ENCODE measurements around the gene DMD. TPM values are rescaled to one million over a fixed set of nuclear protein-coding genes. Genes with fewer than 3 reads are reported as not detected.
A peak's percentile ranks its signal among the peaks of the same experiment; 100 is the strongest.

DMD gene
- total and polyA plus RNA-seq, 2 of the 13 experiments (the other 11 are each of a cell fraction or from before 2014, with no cell fraction given) = 17.6 to 25.9 TPM

DNA sequence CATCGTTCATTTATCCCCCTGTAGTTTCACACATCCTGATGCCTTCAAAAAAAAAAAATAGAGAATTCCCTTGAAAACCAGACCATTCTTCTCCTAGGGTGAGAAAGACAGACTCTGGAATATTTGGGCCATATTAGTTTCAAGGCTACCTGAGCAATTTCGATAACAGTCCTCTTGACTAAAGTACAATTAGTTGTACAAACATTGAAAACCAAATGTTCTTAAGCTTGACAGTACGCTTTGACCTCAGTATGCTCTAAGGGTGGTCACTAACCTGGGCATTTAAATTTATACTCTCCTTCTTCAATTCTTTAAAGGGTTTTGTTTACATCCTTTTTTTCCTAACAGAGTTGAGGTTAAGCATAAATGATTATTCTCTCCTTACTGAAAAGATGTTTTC is 1774.9 kb downstream of the DMD start (continued):
- TF ChIP-seq, protein P1, sequence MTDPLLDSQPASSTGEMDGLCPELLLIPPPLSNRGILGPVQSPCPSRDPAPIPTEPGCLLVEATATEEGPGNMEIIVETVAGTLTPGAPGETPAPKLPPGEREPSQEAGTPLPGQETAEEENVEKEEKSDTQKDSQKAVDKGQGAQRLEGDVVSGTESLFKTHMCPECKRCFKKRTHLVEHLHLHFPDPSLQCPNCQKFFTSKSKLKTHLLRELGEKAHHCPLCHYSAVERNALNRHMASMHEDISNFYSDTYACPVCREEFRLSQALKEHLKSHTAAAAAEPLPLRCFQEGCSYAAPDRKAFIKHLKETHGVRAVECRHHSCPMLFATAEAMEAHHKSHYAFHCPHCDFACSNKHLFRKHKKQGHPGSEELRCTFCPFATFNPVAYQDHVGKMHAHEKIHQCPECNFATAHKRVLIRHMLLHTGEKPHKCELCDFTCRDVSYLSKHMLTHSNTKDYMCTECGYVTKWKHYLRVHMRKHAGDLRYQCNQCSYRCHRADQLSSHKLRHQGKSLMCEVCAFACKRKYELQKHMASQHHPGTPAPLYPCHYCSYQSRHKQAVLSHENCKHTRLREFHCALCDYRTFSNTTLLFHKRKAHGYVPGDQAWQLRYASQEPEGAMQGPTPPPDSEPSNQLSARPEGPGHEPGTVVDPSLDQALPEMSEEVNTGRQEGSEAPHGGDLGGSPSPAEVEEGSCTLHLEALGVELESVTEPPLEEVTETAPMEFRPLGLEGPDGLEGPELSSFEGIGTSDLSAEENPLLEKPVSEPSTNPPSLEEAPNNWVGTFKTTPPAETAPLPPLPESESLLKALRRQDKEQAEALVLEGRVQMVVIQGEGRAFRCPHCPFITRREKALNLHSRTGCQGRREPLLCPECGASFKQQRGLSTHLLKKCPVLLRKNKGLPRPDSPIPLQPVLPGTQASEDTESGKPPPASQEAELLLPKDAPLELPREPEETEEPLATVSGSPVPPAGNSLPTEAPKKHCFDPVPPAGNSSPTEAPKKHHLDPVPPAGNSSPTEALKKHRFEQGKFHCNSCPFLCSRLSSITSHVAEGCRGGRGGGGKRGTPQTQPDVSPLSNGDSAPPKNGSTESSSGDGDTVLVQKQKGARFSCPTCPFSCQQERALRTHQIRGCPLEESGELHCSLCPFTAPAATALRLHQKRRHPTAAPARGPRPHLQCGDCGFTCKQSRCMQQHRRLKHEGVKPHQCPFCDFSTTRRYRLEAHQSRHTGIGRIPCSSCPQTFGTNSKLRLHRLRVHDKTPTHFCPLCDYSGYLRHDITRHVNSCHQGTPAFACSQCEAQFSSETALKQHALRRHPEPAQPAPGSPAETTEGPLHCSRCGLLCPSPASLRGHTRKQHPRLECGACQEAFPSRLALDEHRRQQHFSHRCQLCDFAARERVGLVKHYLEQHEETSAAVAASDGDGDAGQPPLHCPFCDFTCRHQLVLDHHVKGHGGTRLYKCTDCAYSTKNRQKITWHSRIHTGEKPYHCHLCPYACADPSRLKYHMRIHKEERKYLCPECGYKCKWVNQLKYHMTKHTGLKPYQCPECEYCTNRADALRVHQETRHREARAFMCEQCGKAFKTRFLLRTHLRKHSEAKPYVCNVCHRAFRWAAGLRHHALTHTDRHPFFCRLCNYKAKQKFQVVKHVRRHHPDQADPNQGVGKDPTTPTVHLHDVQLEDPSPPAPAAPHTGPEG (CRISPR knock-in tag; IDR thresholded peaks at IDR 0.05) = no peak
- TF ChIP-seq ZNF816 (CRISPR knock-in tag; IDR thresholded peaks at IDR 0.05; ENCODE audit: borderline replicate concordance) = no peak

DNA sequence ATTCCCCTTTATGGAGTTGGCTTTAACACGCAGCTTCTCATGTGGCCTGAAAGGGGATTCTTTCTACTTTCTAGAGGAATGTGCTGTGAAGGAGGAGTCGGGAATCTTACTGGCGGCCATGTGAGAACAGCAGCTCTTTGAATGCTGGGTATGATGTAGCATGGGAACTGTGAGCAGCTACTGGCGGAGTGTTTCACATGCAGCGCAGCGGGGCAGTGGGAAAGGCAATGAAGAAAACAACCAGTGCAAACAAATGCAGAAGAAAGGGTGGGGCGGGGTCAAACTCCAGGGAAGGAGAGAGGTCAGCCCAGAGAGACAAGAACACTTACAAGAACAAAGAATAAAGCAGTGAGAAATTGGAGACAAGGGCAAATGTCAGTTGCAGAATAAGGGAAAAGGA is 1775.8 kb downstream of the DMD start:
- FAIRE-seq (peak; percentile 60), DNase-seq (ENCODE audit: low spot score) (no peak), ATAC-seq (peak; percentile 69)
- in situ Hi-C loops (cut with HindIII; ENCODE audit: extremely low pct_ligation_motif_present, low pct_unique_long_range_greater_than_20kb) (no loop called here), intact Hi-C loops (cut with micrococcal nuclease; ENCODE audit: unreplicated experiment) (no loop called here)
- Histone ChIP-seq H3K36me3 (replicated peaks in 1 of 2; ENCODE audit: control insufficient read depth in 1 of 2, insufficient read depth in 2 of 2, low read length in 2 of 2) (no peaks in the 10 kb centered on the region), H4K20me1 (ENCODE audit: insufficient read depth, low read length) (no peaks in the 10 kb centered on the region), H3K27ac (ENCODE audit: extremely low read length, insufficient read depth, low read length) (no peak overlapping the region), H2AFZ (ENCODE audit: low read length) (no peak overlapping the region), H3K9ac (ENCODE audit: insufficient read depth, low read depth, low read length) (no peak overlapping the region), H3K4me2 (ENCODE audit: low read depth, low read length) (peak overlapping the region; percentile 53), H3K4me1 (ENCODE audit: insufficient read depth, low read length) (peaks cover 11% of the 10 kb centered on the region), H3K4me3 (replicated peaks in 1 of 3; ENCODE audit: insufficient read depth in 1 of 3, low read depth in 2 of 3, low read length in 3 of 3) (peak overlapping the region in 1 of 3 experiments; percentile 1; a peak in 1 of 6 replicates), H3K27me3 (ENCODE audit: control insufficient read depth in 1 of 2, insufficient read depth in 2 of 2, low read length in 2 of 2) (no peaks in the 10 kb centered on the region), H3K79me2 (ENCODE audit: insufficient read depth, low read length) (no peaks in the 10 kb centered on the region), H3K9me3 (ENCODE audit: low read length) (no peaks in the 10 kb centered on the region)
- no TSS peak for BruUV-seq (replicated peaks)
- WGBS (ENCODE audit: low lambda C conversion rate) = 0% methylated on average over 5 of the region's 7 CpGs
- CTCF ChIA-PET (ENCODE audit: low intra/inter-chr PET ratio, low total read pairs) = no interaction called here
- POLR2A ChIA-PET = no interaction called here
- no peak for TF ChIP-seq ZNF367 (CRISPR knock-in tag; IDR thresholded peaks at IDR 0.05; ENCODE audit: borderline replicate concordance)
- TF ChIP-seq, protein P2, sequence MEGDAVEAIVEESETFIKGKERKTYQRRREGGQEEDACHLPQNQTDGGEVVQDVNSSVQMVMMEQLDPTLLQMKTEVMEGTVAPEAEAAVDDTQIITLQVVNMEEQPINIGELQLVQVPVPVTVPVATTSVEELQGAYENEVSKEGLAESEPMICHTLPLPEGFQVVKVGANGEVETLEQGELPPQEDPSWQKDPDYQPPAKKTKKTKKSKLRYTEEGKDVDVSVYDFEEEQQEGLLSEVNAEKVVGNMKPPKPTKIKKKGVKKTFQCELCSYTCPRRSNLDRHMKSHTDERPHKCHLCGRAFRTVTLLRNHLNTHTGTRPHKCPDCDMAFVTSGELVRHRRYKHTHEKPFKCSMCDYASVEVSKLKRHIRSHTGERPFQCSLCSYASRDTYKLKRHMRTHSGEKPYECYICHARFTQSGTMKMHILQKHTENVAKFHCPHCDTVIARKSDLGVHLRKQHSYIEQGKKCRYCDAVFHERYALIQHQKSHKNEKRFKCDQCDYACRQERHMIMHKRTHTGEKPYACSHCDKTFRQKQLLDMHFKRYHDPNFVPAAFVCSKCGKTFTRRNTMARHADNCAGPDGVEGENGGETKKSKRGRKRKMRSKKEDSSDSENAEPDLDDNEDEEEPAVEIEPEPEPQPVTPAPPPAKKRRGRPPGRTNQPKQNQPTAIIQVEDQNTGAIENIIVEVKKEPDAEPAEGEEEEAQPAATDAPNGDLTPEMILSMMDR (CRISPR knock-in tag; IDR thresholded peaks at IDR 0.05) = no peak
- TF ChIP-seq KLF12 (CRISPR knock-in tag; IDR thresholded peaks at IDR 0.05; ENCODE audit: borderline replicate concordance) = no peak
- TF ChIP-seq, protein P3, sequence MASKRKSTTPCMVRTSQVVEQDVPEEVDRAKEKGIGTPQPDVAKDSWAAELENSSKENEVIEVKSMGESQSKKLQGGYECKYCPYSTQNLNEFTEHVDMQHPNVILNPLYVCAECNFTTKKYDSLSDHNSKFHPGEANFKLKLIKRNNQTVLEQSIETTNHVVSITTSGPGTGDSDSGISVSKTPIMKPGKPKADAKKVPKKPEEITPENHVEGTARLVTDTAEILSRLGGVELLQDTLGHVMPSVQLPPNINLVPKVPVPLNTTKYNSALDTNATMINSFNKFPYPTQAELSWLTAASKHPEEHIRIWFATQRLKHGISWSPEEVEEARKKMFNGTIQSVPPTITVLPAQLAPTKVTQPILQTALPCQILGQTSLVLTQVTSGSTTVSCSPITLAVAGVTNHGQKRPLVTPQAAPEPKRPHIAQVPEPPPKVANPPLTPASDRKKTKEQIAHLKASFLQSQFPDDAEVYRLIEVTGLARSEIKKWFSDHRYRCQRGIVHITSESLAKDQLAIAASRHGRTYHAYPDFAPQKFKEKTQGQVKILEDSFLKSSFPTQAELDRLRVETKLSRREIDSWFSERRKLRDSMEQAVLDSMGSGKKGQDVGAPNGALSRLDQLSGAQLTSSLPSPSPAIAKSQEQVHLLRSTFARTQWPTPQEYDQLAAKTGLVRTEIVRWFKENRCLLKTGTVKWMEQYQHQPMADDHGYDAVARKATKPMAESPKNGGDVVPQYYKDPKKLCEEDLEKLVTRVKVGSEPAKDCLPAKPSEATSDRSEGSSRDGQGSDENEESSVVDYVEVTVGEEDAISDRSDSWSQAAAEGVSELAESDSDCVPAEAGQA (IDR thresholded peaks at IDR 0.05; ENCODE audit: low read depth) = no peak
- TF ChIP-seq, protein P3 (CRISPR knock-in tag; IDR thresholded peaks at IDR 0.05; ENCODE audit: borderline replicate concordance) = no peak
- TF ChIP-seq HNRNPK (IDR thresholded peaks at IDR 0.05; ENCODE audit: low read depth, low read length, poor library complexity, severe bottlenecking) = no peak
- no peak for TF ChIP-seq ZNF614 (CRISPR knock-in tag; IDR thresholded peaks at IDR 0.05; ENCODE audit: borderline replicate concordance)

All from HepG2 (cell line).